HG03196 (cell line): ENCODE measurements around the gene MLPH.

Experiments used
- ATAC-seq: cut with Tn5 transposase; IDR thresholded peaks from one replicate; pipeline ENCODE4 v1.9.1; 2021; ENCODE audit not compliant: unreplicated experiment

Gene MLPH

GRCh38 chr2:237540223-237540775 is 53.2 kb downstream of the MLPH start:
- no peak for ATAC-seq

- no peak for ATAC-seq
Observed at GRCh38 chr2:237540823-237541222, 53.8 kb downstream of the MLPH start.

GRCh38 chr2:237541243-237541642 is 54.2 kb downstream of the MLPH start:
- no peak for ATAC-seq

- ATAC-seq, result no peak
Observed at GRCh38 chr2:237542001-237542704, 55.1 kb downstream of the MLPH start.

GRCh38 chr2:237546040-237546875 is 59.2 kb downstream of the MLPH start:
- no peak for ATAC-seq

GRCh38 chr2:237546876-237547395 is 59.9 kb downstream of the MLPH start:
- no peak for ATAC-seq

GRCh38 chr2:237547841-237548416 is 60.9 kb downstream of the MLPH start:
- no peak for ATAC-seq

GRCh38 chr2:237549216-237549615 is 62.2 kb downstream of the MLPH start:
- no peak for ATAC-seq

GRCh38 chr2:237549643-237550415 is 62.8 kb downstream of the MLPH start:
- no peak for ATAC-seq

- no peak for ATAC-seq
Observed at GRCh38 chr2:237551071-237551574, 64.1 kb downstream of the MLPH start.

- ATAC-seq, result no peak
Observed at GRCh38 chr2:237552908-237553307, 65.9 kb downstream of the MLPH start.

- no peak for ATAC-seq
Observed at GRCh38 chr2:237553948-237554347, 66.9 kb downstream of the MLPH start.

- ATAC-seq, result no peak
Observed at GRCh38 chr2:237555560-237555959, 68.5 kb downstream of the MLPH start.

- ATAC-seq, result peak; percentile 91
Observed at GRCh38 chr2:237556773-237557632, 70.0 kb downstream of the MLPH start.

GRCh38 chr2:237557633-237558015 is 70.6 kb downstream of the MLPH start:
- ATAC-seq, result peak; percentile 26

GRCh38 chr2:237558961-237559641 is 72.0 kb downstream of the MLPH start:
- ATAC-seq, result no peak

GRCh38 chr2:237561221-237561620 is 74.2 kb downstream of the MLPH start:
- no peak for ATAC-seq

- ATAC-seq, result no peak
Observed at GRCh38 chr2:237563816-237564215, 76.8 kb downstream of the MLPH start.

GRCh38 chr2:237564526-237565131 is 77.6 kb downstream of the MLPH start:
- no peak for ATAC-seq
